ENCODE results near the gene COG2. TPM values are rescaled to one million over a fixed set of nuclear protein-coding genes. Genes with fewer than 3 reads are reported as not detected.

Gene COG2
- total RNA-seq, 1 donor from 2014 or later = 8.4 TPM

DNA sequence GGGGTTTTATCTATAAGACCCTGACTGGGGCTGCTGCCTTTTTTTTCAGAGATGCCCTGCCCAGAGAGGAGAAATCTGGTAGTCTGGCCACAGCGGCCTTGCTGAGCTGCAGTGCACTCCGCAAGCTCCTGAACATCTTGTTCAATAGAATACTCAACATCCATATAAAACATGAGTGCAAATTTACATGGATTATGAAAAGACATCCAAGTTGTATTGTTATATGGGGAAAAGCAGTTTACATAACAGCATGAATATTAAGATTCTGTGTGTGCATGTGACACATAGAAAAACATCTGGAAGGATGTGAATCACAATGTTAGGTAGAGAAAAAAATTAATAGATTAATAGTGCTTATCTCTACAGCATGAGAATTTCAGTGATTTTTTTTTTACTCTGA is 16.4 kb downstream of the COG2 start:
- H3K27ac ChIP-seq = no peak overlapping the region
- TF ChIP-seq, protein P1, sequence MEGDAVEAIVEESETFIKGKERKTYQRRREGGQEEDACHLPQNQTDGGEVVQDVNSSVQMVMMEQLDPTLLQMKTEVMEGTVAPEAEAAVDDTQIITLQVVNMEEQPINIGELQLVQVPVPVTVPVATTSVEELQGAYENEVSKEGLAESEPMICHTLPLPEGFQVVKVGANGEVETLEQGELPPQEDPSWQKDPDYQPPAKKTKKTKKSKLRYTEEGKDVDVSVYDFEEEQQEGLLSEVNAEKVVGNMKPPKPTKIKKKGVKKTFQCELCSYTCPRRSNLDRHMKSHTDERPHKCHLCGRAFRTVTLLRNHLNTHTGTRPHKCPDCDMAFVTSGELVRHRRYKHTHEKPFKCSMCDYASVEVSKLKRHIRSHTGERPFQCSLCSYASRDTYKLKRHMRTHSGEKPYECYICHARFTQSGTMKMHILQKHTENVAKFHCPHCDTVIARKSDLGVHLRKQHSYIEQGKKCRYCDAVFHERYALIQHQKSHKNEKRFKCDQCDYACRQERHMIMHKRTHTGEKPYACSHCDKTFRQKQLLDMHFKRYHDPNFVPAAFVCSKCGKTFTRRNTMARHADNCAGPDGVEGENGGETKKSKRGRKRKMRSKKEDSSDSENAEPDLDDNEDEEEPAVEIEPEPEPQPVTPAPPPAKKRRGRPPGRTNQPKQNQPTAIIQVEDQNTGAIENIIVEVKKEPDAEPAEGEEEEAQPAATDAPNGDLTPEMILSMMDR (IDR thresholded peaks at IDR 0.05) = no peak
- H3K36me3 ChIP-seq = peaks cover 10 to 40% of the 10 kb centered on the region in 2 donors
- H3K4me3 ChIP-seq = no peak overlapping the region
- no peaks in the 10 kb centered on the region for H3K27me3 ChIP-seq
- H3K4me1 ChIP-seq = no peaks in the 10 kb centered on the region
- DNase-seq (ENCODE audit: low spot score in 2 of 2) = no peak
- no peaks in the 10 kb centered on the region for H3K9me3 ChIP-seq
- intact Hi-C loops (cut with DNase I) = no loop called here

DNA sequence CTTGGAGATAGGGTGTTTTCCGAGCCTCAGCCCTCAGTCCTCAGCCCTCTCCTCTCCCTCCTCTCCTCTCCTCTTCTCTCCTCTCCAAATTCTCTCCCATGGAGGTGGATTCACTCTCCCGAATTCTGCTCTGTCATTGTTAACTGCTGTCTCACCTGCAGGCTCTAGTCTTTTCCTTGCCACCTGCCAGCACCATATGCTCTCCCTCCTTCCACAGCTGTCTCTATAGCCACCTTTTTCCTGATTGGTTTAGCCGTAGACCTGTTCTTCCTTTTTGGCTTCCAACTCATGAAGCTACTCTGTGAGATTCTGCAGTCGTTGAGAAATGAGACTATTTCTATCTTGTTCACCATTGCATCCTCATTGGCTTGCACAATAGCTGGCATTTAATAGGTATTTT is 19.7 kb downstream of the COG2 start:
- intact Hi-C loops (cut with DNase I) = no loop called here
- DNase-seq (ENCODE audit: low spot score in 2 of 2) = no peak
- Histone ChIP-seq H3K4me1 (no peaks in the 10 kb centered on the region), H3K36me3 (peaks cover 18 to 69% of the 10 kb centered on the region in 2 donors), H3K27ac (no peak overlapping the region), H3K9me3 (no peaks in the 10 kb centered on the region), H3K4me3 (no peak overlapping the region), H3K27me3 (no peaks in the 10 kb centered on the region)
- TF ChIP-seq, protein P1 (IDR thresholded peaks at IDR 0.05) = no peak

DNA sequence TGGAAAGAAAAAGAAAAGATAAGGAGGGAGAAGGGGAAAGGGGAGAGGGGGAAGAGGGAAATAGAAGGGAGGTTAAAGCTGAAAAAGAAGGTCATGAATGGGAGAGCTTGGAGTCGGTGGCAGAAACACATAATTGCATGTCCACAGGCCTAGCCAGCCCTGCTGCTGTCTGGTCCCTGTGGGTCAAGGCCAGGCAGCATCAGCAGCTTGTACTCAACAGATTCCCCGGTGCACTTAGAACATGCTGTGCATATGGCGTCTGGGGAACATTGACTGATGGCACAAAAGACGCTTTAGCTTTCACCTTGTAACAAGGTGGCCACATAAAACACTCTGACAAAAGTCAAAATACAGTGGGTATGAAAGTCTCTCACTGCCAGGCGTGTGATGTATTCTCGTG is 25.9 kb downstream of the COG2 start:
- TF ChIP-seq, protein P1 (IDR thresholded peaks at IDR 0.05) = no peak
- no peaks in the 10 kb centered on the region for H3K9me3 ChIP-seq
- H3K27ac ChIP-seq = no peak overlapping the region
- no peak for DNase-seq (ENCODE audit: low spot score in 2 of 2)
- H3K27me3 ChIP-seq = no peaks in the 10 kb centered on the region
- intact Hi-C loops (cut with DNase I) = no loop called here
- H3K36me3 ChIP-seq = peaks cover 30 to 90% of the 10 kb centered on the region in 2 donors
- no peaks in the 10 kb centered on the region for H3K4me1 ChIP-seq
- no peak overlapping the region for H3K4me3 ChIP-seq

DNA sequence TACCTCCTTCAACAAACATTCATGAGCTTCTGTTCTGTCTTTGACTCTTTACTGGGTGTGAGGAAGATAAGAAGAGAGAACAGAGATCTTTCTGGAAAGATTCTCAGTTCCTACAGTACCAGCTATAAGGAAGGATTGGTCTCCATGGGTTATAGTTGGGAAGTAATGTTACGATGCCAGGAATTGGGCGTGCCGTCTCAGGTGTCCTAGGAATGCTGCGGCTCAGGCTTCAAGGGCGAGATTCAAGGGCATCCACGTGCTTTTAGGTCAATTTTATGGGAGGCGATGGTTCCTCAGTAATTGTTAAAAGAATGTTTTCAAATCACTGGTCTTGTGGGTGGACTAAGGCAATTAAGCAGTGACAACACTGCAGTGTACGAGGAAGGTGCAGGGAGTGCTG is 27.3 kb downstream of the COG2 start:
- peaks cover 32 to 93% of the 10 kb centered on the region in 2 donors for H3K36me3 ChIP-seq
- no peak overlapping the region for H3K27ac ChIP-seq
- no peaks in the 10 kb centered on the region for H3K27me3 ChIP-seq
- TF ChIP-seq, protein P1 (IDR thresholded peaks at IDR 0.05) = no peak
- intact Hi-C loops (cut with DNase I) = no loop called here
- H3K4me3 ChIP-seq = no peak overlapping the region
- no peak for DNase-seq (ENCODE audit: low spot score in 2 of 2)
- no peaks in the 10 kb centered on the region for H3K4me1 ChIP-seq
- no peaks in the 10 kb centered on the region for H3K9me3 ChIP-seq

DNA sequence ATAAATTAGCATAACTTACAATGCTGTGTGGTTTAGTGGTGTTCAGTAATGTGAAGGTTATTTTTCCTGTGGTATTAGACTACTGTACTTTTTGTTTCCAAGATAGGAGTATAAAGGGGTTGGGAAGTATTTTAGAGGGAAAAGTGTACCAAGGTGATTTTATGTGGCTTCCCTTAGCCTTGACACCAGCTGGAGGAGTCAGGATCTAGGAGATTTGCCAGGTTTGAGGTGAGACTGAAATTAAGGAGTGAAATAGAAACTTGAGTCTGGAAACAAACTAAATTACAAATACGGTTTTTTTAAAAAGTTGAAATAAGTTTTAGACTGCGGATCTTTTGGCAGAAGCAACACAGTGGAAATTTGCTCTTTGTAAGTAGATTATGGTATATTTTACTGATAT is 32.3 kb downstream of the COG2 start:
- DNase-seq (ENCODE audit: low spot score in 2 of 2) = no peak
- no peaks in the 10 kb centered on the region for H3K4me1 ChIP-seq
- H3K36me3 ChIP-seq = peaks cover 36 to 85% of the 10 kb centered on the region in 2 donors
- TF ChIP-seq, protein P1 (IDR thresholded peaks at IDR 0.05) = no peak
- H3K27me3 ChIP-seq = no peaks in the 10 kb centered on the region
- no peak overlapping the region for H3K27ac ChIP-seq
- intact Hi-C loops (cut with DNase I) = no loop called here
- no peak overlapping the region for H3K4me3 ChIP-seq
- no peaks in the 10 kb centered on the region for H3K9me3 ChIP-seq

DNA sequence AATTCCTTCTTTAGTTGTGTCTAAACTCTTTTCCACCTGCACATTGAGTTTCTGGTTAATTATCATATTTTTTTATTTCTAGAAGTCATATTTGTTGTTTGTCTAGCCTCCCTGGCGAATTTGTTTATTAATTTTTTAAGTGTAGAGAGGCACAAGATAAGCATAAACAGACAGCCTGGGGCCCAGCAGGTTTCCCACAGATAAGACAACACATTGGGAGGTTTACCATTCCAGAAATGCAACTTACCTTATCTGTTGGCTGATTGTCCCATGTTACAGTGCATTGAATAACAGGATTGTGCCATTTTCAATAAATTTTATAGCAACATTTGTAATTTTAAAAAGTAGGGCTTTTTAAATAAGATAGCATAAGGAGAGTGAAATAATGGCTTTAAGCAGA is 34.9 kb downstream of the COG2 start:
- Histone ChIP-seq H3K36me3 (peaks cover 39 to 82% of the 10 kb centered on the region in 2 donors), H3K27ac (no peak overlapping the region), H3K4me1 (no peaks in the 10 kb centered on the region), H3K4me3 (no peak overlapping the region), H3K27me3 (no peaks in the 10 kb centered on the region), H3K9me3 (no peaks in the 10 kb centered on the region)
- intact Hi-C loops (cut with DNase I) = no loop called here
- no peak for DNase-seq (ENCODE audit: low spot score in 2 of 2)
- TF ChIP-seq, protein P1 (IDR thresholded peaks at IDR 0.05) = no peak

All from ascending aorta (tissue), 2 donors.